ENCODE measurements around the gene FHAD1. TPM values are rescaled to one million over a fixed set of nuclear protein-coding genes. Genes with fewer than 3 reads are reported as not detected.

Gene FHAD1
- polyA plus RNA-seq, 3 donors: 0.67 to 0.69 TPM; not detected in 1

DNA sequence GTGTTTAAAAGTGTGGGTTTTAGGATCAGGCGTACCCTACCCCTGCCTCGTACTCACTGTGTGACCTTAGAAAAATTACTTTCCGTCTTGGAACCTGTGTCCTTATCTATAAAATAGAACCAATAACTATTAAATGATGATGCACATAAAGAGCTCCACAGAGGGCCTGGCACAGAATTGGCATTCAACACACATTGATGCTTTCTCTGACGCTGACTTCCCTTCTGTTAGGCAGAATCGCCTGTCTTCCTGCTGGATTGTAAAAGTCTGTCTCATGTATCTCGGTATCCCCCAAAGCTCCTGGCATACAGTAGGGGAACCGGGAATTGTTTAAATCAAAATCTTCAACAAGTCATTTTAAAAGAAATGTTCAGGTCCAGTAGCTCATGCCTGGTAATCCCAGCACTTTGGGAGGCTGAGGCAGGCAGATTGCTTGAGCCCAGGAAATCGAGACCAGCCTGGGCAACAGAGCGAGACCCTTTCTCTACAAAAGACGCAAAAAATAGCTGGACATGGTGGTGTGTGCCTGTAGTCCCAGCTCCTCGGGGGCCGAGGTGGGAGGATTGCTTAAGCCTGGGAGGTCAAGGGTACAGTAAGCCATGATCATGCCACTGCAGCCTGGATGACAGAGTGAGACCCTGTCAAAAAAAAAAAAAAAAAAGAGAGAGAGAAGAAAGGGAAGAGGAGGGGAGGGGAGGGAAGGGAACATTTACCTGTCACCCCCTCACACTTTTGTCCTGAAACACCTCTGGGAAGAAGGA, 41.3 kb upstream of the FHAD1 start:
- Mint-ChIP-seq H3K27ac (peak overlapping the region in 1 of 7 donors; percentile 37), H3K9me3 (no peaks in the 10 kb centered on the region), H3K36me3 (no peaks in the 10 kb centered on the region), H3K27me3 (ENCODE audit: low read depth in 3 of 3) (peaks cover 0 to 3% (median 1%) of the 10 kb centered on the region in 3 donors), H3K4me1 (peaks cover 10% of the 10 kb centered on the region), H3K4me3 (no peak overlapping the region)
- Histone ChIP-seq H3K9ac (ENCODE audit: insufficient read depth, low read length, poor library complexity, severe bottlenecking) (no peak overlapping the region), H3K4me1 (ENCODE audit: control insufficient read depth in 1 of 2, insufficient read depth in 2 of 2, low read length in 2 of 2) (peaks cover 0 to 12% of the 10 kb centered on the region in 2 donors), H3K9me3 (replicated peaks in 1 of 2; ENCODE audit: control insufficient read depth in 1 of 2, insufficient read depth in 1 of 2, low read length in 2 of 2) (no peaks in the 10 kb centered on the region), H3K27me3 (ENCODE audit: control insufficient read depth in 2 of 2, insufficient read depth in 2 of 2, low read length in 2 of 2) (no peaks in the 10 kb centered on the region), H3K4me3 (replicated peaks in 1 of 3; ENCODE audit: low read depth in 2 of 3, low read length in 3 of 3) (no peak overlapping the region), H3K27ac (ENCODE audit: low read depth in 1 of 2, low read length in 2 of 2) (no peak overlapping the region), H3K79me2 (ENCODE audit: insufficient read depth, low read length) (no peaks in the 10 kb centered on the region), H4K20me1 (ENCODE audit: insufficient read depth, low read length) (no peaks in the 10 kb centered on the region), H3K36me3 (replicated peaks in 1 of 2; ENCODE audit: control insufficient read depth in 1 of 2, insufficient read depth in 2 of 2, low read length in 2 of 2) (no peaks in the 10 kb centered on the region), H2AFZ (ENCODE audit: insufficient read depth, low read depth, low read length, poor library complexity, severe bottlenecking) (no peak overlapping the region), H3K4me2 (replicated peaks; ENCODE audit: extremely low read depth, low read length, poor library complexity, severe bottlenecking) (no peak overlapping the region)
- TF ChIP-seq, protein P1, sequence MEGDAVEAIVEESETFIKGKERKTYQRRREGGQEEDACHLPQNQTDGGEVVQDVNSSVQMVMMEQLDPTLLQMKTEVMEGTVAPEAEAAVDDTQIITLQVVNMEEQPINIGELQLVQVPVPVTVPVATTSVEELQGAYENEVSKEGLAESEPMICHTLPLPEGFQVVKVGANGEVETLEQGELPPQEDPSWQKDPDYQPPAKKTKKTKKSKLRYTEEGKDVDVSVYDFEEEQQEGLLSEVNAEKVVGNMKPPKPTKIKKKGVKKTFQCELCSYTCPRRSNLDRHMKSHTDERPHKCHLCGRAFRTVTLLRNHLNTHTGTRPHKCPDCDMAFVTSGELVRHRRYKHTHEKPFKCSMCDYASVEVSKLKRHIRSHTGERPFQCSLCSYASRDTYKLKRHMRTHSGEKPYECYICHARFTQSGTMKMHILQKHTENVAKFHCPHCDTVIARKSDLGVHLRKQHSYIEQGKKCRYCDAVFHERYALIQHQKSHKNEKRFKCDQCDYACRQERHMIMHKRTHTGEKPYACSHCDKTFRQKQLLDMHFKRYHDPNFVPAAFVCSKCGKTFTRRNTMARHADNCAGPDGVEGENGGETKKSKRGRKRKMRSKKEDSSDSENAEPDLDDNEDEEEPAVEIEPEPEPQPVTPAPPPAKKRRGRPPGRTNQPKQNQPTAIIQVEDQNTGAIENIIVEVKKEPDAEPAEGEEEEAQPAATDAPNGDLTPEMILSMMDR (IDR thresholded peaks at IDR 0.05): no peak
- intact Hi-C loops (cut with micrococcal nuclease): no loop called here
- WGBS (ENCODE audit: insufficient coverage): 96% methylated on average over 8 of the region's 12 CpGs
- DNase-seq: no peak

DNA sequence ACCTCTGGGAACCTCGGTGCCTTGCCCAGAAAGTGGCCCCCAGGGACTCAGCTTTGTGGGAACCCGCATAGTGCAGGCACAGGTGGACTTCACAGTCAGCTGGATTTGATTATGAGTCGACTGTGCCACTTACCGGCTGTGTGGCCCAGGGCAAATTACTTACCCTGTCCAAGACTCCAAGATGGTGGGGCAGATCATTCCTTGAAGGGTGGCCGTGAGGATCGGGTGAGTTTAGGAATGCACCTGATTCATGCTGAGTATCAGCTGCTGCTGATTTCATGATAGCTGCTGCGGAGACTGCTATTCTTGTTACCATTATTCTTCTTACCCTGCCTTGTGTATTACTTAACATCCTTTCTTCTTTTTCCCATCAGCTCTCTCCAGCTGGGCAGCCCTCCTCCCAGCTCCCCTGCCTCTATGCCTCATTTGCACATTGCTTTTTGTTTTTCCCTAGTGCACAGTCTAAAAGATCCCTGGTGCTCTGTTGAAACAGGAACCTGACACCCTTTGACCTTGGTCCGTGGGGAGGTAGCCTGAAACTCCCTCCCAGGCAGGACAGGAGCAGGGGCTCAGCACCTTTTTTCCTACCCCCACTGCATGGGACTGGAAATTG, 40.5 kb upstream of the FHAD1 start:
- H3K27ac ChIP-seq (ENCODE audit: low read depth in 1 of 2, low read length in 2 of 2): no peak overlapping the region
- no peak overlapping the region for H3K4me3 ChIP-seq (replicated peaks in 1 of 3; ENCODE audit: low read depth in 2 of 3, low read length in 3 of 3)
- Mint-ChIP-seq H3K27me3 (ENCODE audit: low read depth in 3 of 3) (peaks cover 0 to 3% (median 1%) of the 10 kb centered on the region in 3 donors), H3K27ac (peak overlapping the region in 1 of 7 donors; percentile 61), H3K4me1 (peaks cover 17% of the 10 kb centered on the region), H3K4me3 (no peak overlapping the region), H3K36me3 (no peaks in the 10 kb centered on the region), H3K9me3 (no peaks in the 10 kb centered on the region)
- TF ChIP-seq, protein P1 (IDR thresholded peaks at IDR 0.05): no peak
- H3K27me3 ChIP-seq (ENCODE audit: control insufficient read depth in 2 of 2, insufficient read depth in 2 of 2, low read length in 2 of 2): no peaks in the 10 kb centered on the region
- DNase-seq: no peak
- no peaks in the 10 kb centered on the region for H3K79me2 ChIP-seq (ENCODE audit: insufficient read depth, low read length)
- 93% methylated on average over 7 of the region's 8 CpGs for WGBS (ENCODE audit: insufficient coverage)
- H3K4me2 ChIP-seq (replicated peaks; ENCODE audit: extremely low read depth, low read length, poor library complexity, severe bottlenecking): no peak overlapping the region
- H3K9me3 ChIP-seq (replicated peaks in 1 of 2; ENCODE audit: control insufficient read depth in 1 of 2, insufficient read depth in 1 of 2, low read length in 2 of 2): no peaks in the 10 kb centered on the region
- H2AFZ ChIP-seq (ENCODE audit: insufficient read depth, low read depth, low read length, poor library complexity, severe bottlenecking): no peak overlapping the region
- H4K20me1 ChIP-seq (ENCODE audit: insufficient read depth, low read length): no peaks in the 10 kb centered on the region
- H3K36me3 ChIP-seq (replicated peaks in 1 of 2; ENCODE audit: control insufficient read depth in 1 of 2, insufficient read depth in 2 of 2, low read length in 2 of 2): no peaks in the 10 kb centered on the region
- H3K4me1 ChIP-seq (ENCODE audit: control insufficient read depth in 1 of 2, insufficient read depth in 2 of 2, low read length in 2 of 2): peaks cover 0 to 19% of the 10 kb centered on the region in 2 donors
- intact Hi-C loops (cut with micrococcal nuclease): no loop called here
- H3K9ac ChIP-seq (ENCODE audit: insufficient read depth, low read length, poor library complexity, severe bottlenecking): no peak overlapping the region
